Prostate gland (tissue), 2 donors: ENCODE data around the gene CAMKK2.

ENCODE experiments used
- CTCF ChIP-seq, 4 experiments: fragments of 200-600 bp in 2 of 4; fragments of 450-650 bp in 2 of 4; sonication (generic) in 2 of 4; IDR thresholded peaks; 1 replicate in 3 of 4; 2 replicates in 1 of 4; pipeline ENCODE4 v1.5.1; 2016 to 2019; ENCODE audit warnings: antibody characterized with exemption in 4 of 4, mild to moderate bottlenecking in 2 of 4, moderate library complexity in 2 of 4
- POLR2A ChIP-seq: fragments of 450-650 bp; IDR thresholded peaks from one replicate; pipeline ENCODE4 v1.6.1; 2016; ENCODE audit warnings: antibody characterized with exemption, mild to moderate bottlenecking

- TF ChIP-seq POLR2A (no peak), CTCF (IDR thresholded peaks at IDR 0.05) (no peak)
Measured at GRCh38 chr12:121278169-121279070, 18.1 kb downstream of the CAMKK2 start.
